Amygdala (tissue), 56 donors: ENCODE measurements around the gene TENM3.

Experiments used
- DNase-seq, 56 donors: peaks; one replicate each; lab custom pipeline; 2025; lab: John Stamatoyannopoulos, UW

Gene TENM3

DNA sequence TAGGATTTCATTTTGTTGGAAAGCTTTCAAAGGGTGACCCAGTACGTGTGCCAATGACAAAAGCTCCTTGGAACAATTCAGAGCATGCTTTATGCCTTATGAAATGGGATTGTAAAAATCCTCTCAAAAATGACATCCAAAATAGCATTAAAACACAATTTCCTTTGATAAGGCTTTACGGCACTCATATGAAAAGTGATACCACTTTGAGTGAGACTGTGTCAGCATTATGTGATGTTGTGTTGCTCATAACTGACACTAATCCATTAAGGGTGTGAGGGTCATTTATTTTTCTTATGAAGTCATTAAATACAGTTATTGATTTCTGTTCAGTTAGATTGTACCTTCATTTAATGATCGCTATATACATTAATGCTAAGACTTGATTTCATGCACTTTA is 250.2 kb downstream of the TENM3 start:
- no peak for DNase-seq

GRCh38 chr4:182494103-182494502 is 250.9 kb downstream of the TENM3 start:
- no peak for DNase-seq

DNA sequence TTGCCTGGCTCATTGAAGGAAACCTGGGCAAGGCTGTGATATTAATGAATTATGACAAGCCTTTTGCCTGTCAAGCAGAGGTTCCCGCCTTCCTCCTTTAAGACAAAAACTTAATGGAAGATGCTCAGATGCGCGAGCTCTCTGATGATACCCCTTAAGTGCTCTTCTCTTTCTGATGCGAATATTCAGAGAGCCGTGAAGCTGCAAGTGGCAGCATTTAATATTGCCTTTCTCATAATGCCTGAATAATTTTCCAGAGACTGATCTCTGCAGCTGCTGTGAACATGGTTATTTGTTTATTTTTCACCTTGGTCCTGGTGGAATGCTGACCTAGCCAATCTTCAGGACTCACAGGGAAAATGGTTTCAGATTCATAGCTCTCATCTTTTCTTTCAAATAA is 251.8 kb downstream of the TENM3 start:
- DNase-seq: no peak

- no peak for DNase-seq
Measured at GRCh38 chr4:182495645-182496385, 252.6 kb downstream of the TENM3 start.

- no peak for DNase-seq
Measured at GRCh38 chr4:182496408-182496807, 253.2 kb downstream of the TENM3 start.

- DNase-seq: no peak
Measured at GRCh38 chr4:182502064-182502463, 258.9 kb downstream of the TENM3 start.

DNA sequence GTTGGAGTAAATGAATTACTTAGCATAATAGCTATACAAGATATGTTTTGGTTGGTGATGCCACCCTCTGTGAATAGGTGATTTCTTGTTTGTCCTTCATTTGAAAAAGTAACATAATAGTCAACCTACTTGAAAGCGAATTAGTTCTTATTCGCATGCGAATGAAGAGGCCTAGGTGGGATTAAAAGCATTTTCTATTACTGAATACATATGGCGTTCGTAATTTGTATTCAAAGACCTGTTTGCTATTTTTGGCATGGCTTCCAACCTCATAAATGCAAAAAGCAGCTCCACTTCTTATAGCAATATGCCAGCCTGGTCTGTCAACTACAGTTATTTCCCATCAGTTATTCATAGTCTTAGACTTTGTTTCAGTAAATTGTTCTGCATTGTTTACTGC is 261.3 kb downstream of the TENM3 start:
- no peak for DNase-seq

- DNase-seq: no peak
Measured at GRCh38 chr4:182507805-182508204, 264.6 kb downstream of the TENM3 start.

- DNase-seq: no peak
Measured at GRCh38 chr4:182510836-182511235, 267.6 kb downstream of the TENM3 start.

GRCh38 chr4:182513587-182514291 is 270.5 kb downstream of the TENM3 start:
- DNase-seq: no peak

DNA sequence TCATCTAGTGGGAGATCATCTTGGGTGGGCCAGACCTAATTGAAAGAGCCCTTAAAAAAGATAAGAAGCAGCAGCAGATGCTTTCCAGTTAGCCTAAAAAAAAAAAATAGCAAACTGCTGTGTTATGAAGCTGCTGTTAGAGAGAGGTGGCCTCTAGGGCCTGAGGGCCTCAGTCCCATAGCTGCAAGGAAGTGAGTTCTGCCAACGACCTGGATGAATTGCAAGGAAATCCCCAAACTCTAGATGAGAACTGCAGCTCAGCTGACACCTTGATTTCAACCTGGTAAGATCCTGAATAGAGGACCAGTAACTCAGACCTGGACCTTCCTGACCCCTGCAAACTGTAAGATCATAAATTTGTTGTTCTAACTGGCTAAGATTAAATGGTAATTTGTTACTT is 275.2 kb downstream of the TENM3 start:
- DNase-seq: no peak

GRCh38 chr4:182519528-182519927 is 276.3 kb downstream of the TENM3 start:
- no peak for DNase-seq

DNA sequence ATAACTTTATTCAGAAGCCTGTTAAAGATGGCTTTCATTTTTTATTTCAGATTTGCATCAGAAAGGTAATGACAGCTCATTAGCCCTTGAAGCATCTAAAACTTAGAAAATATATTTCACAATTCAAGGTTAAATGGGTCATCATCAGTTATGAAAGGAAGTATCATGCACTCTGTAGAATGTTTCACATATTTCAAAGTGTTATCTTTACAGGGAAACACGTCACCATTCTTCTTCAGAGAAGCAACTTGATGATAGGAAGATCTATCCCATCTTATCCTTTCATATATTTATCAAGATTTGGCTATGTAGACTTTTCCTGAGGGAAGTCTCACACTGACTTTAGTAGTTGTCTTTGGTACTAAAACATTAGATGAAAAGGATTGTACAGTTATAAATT is 277.8 kb downstream of the TENM3 start:
- DNase-seq: no peak

GRCh38 chr4:182528819-182529218 is 285.6 kb downstream of the TENM3 start:
- no peak for DNase-seq

DNA sequence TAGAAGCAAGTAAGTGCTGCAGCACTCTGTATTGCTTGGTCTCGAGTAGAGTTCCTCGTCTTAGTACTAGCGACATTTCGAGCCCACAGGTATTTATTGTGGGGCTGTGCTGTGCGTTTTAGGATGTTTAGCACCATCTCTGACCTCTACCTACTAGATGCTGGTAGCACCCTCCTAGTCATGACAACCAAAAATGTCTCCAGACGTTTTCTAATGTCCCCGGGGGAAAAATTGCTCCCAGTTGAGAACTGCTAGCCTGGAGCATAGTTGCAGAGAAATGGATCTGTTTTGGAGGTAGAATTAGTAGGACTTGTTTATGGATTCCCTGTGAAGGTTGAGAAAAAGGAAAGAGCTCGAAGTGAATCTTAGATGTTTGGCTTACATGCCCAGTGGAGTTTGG is 287.2 kb downstream of the TENM3 start:
- no peak for DNase-seq

GRCh38 chr4:182531555-182532162 is 288.5 kb downstream of the TENM3 start:
- no peak for DNase-seq

- no peak for DNase-seq
Measured at GRCh38 chr4:182532441-182532840, 289.2 kb downstream of the TENM3 start.

GRCh38 chr4:182533964-182534363 is 290.8 kb downstream of the TENM3 start:
- no peak for DNase-seq

GRCh38 chr4:182536221-182536811 is 293.1 kb downstream of the TENM3 start:
- peak in 3 of 56 donors; percentile 4 to 19 (median 7) for DNase-seq

GRCh38 chr4:182537031-182537795 is 294.0 kb downstream of the TENM3 start:
- DNase-seq: no peak

GRCh38 chr4:182538031-182538430 is 294.8 kb downstream of the TENM3 start:
- DNase-seq: no peak
